SK-N-MC (cell line): Measurements from ENCODE around the gene TFEB.

Experiments
- EZH2 ChIP-seq: fragments of 200-600 bp; sonication (generic); IDR thresholded peaks from one replicate; pipeline ENCODE4 v1.6.1; 2017; ENCODE audit warnings: antibody characterized with exemption
- FOXP2 ChIP-seq: optimal IDR thresholded peaks from 2 replicates; pipeline ENCODE3; 2011; ENCODE audit warnings: mild to moderate bottlenecking, moderate library complexity; ENCODE audit not compliant: insufficient read depth; ENCODE audit errors: extremely low read length, control extremely low read depth
- POLR2AphosphoS5 ChIP-seq: IDR thresholded peaks from 2 replicates; pipeline ENCODE4 v1.6.1; 2012; ENCODE audit warnings: mild to moderate bottlenecking, low read depth, low read length, borderline replicate concordance

- no peak for TF ChIP-seq POLR2AphosphoS5
- no peak for TF ChIP-seq EZH2
- no peak for TF ChIP-seq FOXP2
These were observed 40.4 kb downstream of the TFEB start for GRCh38 chr6:41694815-41695526.
